HepG2 (cell line): Measurements from ENCODE around the gene PNPLA3.

Source experiments
- EEA1 ChIP-seq: sonication (generic); formaldehyde crosslinking; IDR thresholded peaks from 2 replicates; pipeline ENCODE4 v1.5.1; 2020; ENCODE audit warnings: mild to moderate bottlenecking, missing genetic modification reagents, borderline replicate concordance
- EP300 ChIP-seq, 3 experiments: sonication (generic) in 1 of 3; formaldehyde crosslinking in 1 of 3; IDR thresholded peaks; 2 replicates each; pipeline versions ENCODE4 v1.5.1 to v1.6.1; 2011 to 2020; ENCODE audit warnings: low read depth in 2 of 3, low read length in 2 of 3, borderline replicate concordance in 1 of 3, improper control_type of control experiment in 1 of 3, mild to moderate bottlenecking in 1 of 3, missing genetic modification reagents in 1 of 3, moderate library complexity in 1 of 3
- FOXA1 ChIP-seq, 2 experiments: fragments of 450-650 bp in 1 of 2; sonication (generic) in 1 of 2; formaldehyde crosslinking in 1 of 2; IDR thresholded peaks; 2 replicates each; pipeline versions ENCODE4 v1.4.0 to v1.6.1; 2016 to 2020; ENCODE audit warnings: missing genetic modification reagents in 1 of 2
- NFIC ChIP-seq: IDR thresholded peaks from 2 replicates; pipeline ENCODE4 v1.6.1; 2012; ENCODE audit warnings: mild to moderate bottlenecking, low read length, inconsistent platforms
- POLR2A ChIP-seq, 2 experiments: IDR thresholded peaks; 2 replicates each; pipeline ENCODE4 v1.6.1; 2011; ENCODE audit warnings: low read depth in 2 of 2, low read length in 2 of 2, mild to moderate bottlenecking in 1 of 2, moderate library complexity in 1 of 2; ENCODE audit not compliant: insufficient read depth in 1 of 2
- SMAD9 ChIP-seq: sonication (generic); formaldehyde crosslinking; IDR thresholded peaks from 2 replicates; pipeline ENCODE4 v1.5.1; 2020; ENCODE audit warnings: mild to moderate bottlenecking, missing genetic modification reagents
- YY1 ChIP-seq: IDR thresholded peaks from 2 replicates; pipeline ENCODE4 v1.6.1; 2011; ENCODE audit warnings: low read length, low read depth, moderate library complexity, mild to moderate bottlenecking; ENCODE audit not compliant: insufficient read depth, insufficient replicate concordance
- TF ChIP-seq, protein P1 (sequence below): sonication (generic); formaldehyde crosslinking; IDR thresholded peaks from 2 replicates; pipeline ENCODE4 v1.5.0; 2020; ENCODE audit warnings: mild to moderate bottlenecking, missing genetic modification reagents, moderate library complexity
- TF ChIP-seq, protein P2 (sequence below): sonication (generic); formaldehyde crosslinking; IDR thresholded peaks from 2 replicates; pipeline ENCODE4 v1.4.0; 2020; ENCODE audit warnings: mild to moderate bottlenecking, low read depth, missing genetic modification reagents
- TF ChIP-seq, protein P3 (sequence below): IDR thresholded peaks from 2 replicates; pipeline ENCODE4 v1.6.1; 2016; ENCODE audit warnings: control low read depth
- TF ChIP-seq, protein P4 (sequence below): sonication (generic); formaldehyde crosslinking; IDR thresholded peaks from 2 replicates; pipeline ENCODE4 v1.4.0; 2020; ENCODE audit warnings: mild to moderate bottlenecking, missing genetic modification reagents

DNA sequence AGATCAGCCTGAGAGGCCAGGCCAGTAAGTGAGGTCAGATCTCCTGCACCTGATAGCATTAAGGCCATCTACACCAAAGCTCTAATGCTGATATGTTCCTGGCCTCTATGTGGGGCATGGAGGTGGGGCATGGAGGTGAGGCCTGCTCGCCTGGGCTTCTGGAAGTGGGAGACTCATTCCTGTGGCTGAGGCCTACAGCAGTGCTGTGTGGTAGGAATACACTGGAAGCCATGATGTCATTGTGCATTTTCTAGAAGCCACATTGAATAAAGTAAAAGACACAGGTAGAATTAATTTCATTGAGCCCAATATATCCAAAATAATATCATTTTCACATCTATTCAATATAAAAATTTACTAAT is 2.7 kb downstream of the PNPLA3 start:
- no peak for TF ChIP-seq YY1
- TF ChIP-seq, protein P1, sequence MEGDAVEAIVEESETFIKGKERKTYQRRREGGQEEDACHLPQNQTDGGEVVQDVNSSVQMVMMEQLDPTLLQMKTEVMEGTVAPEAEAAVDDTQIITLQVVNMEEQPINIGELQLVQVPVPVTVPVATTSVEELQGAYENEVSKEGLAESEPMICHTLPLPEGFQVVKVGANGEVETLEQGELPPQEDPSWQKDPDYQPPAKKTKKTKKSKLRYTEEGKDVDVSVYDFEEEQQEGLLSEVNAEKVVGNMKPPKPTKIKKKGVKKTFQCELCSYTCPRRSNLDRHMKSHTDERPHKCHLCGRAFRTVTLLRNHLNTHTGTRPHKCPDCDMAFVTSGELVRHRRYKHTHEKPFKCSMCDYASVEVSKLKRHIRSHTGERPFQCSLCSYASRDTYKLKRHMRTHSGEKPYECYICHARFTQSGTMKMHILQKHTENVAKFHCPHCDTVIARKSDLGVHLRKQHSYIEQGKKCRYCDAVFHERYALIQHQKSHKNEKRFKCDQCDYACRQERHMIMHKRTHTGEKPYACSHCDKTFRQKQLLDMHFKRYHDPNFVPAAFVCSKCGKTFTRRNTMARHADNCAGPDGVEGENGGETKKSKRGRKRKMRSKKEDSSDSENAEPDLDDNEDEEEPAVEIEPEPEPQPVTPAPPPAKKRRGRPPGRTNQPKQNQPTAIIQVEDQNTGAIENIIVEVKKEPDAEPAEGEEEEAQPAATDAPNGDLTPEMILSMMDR (CRISPR knock-in tag), result no peak
- no peak for TF ChIP-seq EEA1 (CRISPR knock-in tag)
- no peak for TF ChIP-seq POLR2A (IDR thresholded peaks at IDR 0.05; ENCODE audit: insufficient read depth in 1 of 2, low read depth in 2 of 2, low read length in 2 of 2)
- TF ChIP-seq, protein P2, sequence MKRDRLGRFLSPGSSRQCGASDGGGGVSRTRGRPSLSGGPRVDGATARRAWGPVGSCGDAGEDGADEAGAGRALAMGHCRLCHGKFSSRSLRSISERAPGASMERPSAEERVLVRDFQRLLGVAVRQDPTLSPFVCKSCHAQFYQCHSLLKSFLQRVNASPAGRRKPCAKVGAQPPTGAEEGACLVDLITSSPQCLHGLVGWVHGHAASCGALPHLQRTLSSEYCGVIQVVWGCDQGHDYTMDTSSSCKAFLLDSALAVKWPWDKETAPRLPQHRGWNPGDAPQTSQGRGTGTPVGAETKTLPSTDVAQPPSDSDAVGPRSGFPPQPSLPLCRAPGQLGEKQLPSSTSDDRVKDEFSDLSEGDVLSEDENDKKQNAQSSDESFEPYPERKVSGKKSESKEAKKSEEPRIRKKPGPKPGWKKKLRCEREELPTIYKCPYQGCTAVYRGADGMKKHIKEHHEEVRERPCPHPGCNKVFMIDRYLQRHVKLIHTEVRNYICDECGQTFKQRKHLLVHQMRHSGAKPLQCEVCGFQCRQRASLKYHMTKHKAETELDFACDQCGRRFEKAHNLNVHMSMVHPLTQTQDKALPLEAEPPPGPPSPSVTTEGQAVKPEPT (CRISPR knock-in tag), result no peak
- TF ChIP-seq, protein P3, sequence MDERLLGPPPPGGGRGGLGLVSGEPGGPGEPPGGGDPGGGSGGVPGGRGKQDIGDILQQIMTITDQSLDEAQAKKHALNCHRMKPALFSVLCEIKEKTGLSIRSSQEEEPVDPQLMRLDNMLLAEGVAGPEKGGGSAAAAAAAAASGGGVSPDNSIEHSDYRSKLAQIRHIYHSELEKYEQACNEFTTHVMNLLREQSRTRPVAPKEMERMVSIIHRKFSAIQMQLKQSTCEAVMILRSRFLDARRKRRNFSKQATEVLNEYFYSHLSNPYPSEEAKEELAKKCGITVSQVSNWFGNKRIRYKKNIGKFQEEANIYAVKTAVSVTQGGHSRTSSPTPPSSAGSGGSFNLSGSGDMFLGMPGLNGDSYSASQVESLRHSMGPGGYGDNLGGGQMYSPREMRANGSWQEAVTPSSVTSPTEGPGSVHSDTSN (CRISPR knock-in tag), result no peak
- TF ChIP-seq NFIC, result no peak
- no peak for TF ChIP-seq EP300 (IDR thresholded peaks at IDR 0.05; ENCODE audit: low read depth in 2 of 2, low read length in 2 of 2)
- no peak for TF ChIP-seq EP300 (CRISPR knock-in tag; IDR thresholded peaks at IDR 0.05; ENCODE audit: borderline replicate concordance)
- no peak for TF ChIP-seq SMAD9 (CRISPR knock-in tag)
- no peak for TF ChIP-seq FOXA1 (IDR thresholded peaks at IDR 0.05)
- TF ChIP-seq FOXA1 (CRISPR knock-in tag; IDR thresholded peaks at IDR 0.05), result no peak
- TF ChIP-seq, protein P4, sequence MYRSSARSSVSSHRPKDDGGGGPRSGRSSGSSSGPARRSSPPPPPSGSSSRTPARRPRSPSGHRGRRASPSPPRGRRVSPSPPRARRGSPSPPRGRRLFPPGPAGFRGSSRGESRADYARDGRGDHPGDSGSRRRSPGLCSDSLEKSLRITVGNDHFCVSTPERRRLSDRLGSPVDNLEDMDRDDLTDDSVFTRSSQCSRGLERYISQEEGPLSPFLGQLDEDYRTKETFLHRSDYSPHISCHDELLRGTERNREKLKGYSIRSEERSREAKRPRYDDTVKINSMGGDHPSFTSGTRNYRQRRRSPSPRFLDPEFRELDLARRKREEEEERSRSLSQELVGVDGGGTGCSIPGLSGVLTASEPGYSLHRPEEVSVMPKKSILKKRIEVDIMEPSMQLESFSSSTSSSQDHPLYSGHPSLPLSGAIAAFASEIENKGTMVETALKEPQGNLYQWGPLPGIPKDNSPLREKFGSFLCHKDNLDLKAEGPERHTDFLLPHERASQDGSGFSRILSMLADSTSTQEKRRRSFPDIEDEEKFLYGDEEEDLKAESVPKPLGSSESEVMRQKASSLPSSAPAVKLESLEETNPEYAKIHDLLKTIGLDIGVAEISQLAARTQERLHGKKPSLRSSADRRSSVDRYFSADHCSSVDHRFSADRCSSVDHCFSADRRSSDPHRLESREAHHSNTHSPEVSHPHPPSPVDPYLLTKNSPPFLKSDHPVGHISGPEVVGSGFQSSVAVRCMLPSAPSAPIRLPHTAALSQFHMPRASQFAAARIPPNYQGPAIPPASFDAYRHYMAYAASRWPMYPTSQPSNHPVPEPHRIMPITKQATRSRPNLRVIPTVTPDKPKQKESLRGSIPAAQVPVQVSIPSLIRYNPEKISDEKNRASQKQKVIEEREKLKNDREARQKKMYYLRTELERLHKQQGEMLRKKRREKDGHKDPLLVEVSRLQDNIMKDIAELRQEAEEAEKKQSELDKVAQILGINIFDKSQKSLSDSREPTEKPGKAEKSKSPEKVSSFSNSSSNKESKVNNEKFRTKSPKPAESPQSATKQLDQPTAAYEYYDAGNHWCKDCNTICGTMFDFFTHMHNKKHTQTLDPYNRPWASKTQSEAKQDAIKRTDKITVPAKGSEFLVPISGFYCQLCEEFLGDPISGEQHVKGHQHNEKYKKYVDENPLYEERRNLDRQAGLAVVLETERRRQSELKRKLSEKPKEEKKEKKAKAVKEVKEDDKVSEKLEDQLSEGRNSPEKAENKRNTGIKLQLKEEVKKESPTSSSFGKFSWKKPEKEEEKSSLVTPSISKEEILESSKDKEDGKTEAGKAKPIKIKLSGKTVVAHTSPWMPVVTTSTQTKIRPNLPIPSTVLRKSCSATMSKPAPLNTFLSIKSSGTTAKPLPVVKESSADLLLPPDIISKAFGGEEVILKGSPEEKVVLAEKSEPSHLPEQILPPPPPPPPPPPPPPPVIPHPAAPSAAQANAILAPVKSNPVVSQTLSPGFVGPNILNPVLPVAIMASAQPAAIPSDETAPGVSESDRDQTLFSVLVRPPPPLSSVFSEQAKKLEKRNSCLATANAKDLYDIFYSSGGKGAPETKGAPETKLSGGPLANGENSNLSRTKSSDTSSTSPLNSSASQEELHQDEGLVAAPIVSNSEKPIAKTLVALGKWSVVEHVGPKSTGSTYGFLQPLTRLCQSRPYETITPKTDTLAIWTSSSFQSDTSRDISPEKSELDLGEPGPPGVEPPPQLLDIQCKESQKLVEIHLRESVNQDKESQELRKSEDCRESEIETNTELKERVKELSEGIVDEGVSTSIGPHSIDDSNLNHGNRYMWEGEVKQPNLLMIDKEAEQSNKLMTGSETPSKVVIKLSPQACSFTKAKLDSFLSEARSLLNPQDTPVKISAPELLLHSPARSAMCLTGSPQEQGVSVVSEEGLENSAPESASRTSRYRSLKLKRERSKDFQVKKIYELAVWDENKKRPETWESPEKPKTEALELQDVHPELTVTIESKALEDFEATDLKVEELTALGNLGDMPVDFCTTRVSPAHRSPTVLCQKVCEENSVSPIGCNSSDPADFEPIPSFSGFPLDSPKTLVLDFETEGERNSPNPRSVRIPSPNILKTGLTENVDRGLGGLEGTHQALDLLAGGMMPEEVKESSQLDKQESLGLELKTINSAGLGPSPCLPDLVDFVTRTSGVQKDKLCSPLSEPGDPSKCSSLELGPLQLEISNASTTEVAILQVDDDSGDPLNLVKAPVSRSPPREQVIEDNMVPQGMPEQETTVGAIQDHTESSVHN, result no peak
